SJCRH30 (cell line): ENCODE results near the gene TMPRSS13. TPM values are rescaled to one million over a fixed set of nuclear protein-coding genes. Genes with fewer than 3 reads are reported as not detected.

Experiments
- DNase-seq, 2 experiments: peaks; one replicate each; pipeline ENCODE4 v3.0.0-alpha.2; 2015 to 2020
- H3K27ac ChIP-seq: fragments of 250-450 bp; sonication (Bioruptor Pico); 2 replicates; pipeline ENCODE4 v1.5.1; 2020; ENCODE audit warnings: mild to moderate bottlenecking, moderate library complexity
- H3K27me3 ChIP-seq: fragments of 250-450 bp; sonication (Bioruptor Pico); 2 replicates; pipeline ENCODE4 v1.5.1; 2020; ENCODE audit warnings: mild to moderate bottlenecking, moderate library complexity
- H3K36me3 ChIP-seq: fragments of 250-450 bp; sonication (Bioruptor Pico); 2 replicates; pipeline ENCODE4 v1.5.1; 2020; ENCODE audit warnings: mild to moderate bottlenecking, moderate library complexity
- H3K4me1 ChIP-seq: fragments of 250-450 bp; sonication (Bioruptor Pico); 2 replicates; pipeline ENCODE4 v1.5.1; 2020; ENCODE audit warnings: mild to moderate bottlenecking, moderate library complexity
- H3K4me3 ChIP-seq: fragments of 250-450 bp; sonication (Bioruptor Pico); 2 replicates; pipeline ENCODE4 v1.5.1; 2020; ENCODE audit warnings: mild to moderate bottlenecking, moderate library complexity
- H3K9me3 ChIP-seq: fragments of 250-450 bp; sonication (Bioruptor Pico); replicated peaks from 2 replicates; pipeline ENCODE4 v1.5.1; 2020; ENCODE audit warnings: mild to moderate bottlenecking, moderate library complexity
- total RNA-seq: library from RNA; depleted of rRNA; stranded (reverse); fragments of >200 nt; shearing (Covaris generic); gene quantifications from 2 replicates; pipeline ENCODE4 v1.2.3, GENCODE V29; 2014

TMPRSS13 gene
- total RNA-seq, 1 experiment from 2014 or later, result not detected

GRCh38 chr11:117915672-117916235 lies 13.4 kb downstream of the TMPRSS13 start:
- Histone ChIP-seq H3K27me3 (no peaks in the 10 kb centered on the region), H3K4me3 (no peak overlapping the region), H3K36me3 (no peaks in the 10 kb centered on the region), H3K9me3 (no peaks in the 10 kb centered on the region), H3K4me1 (no peaks in the 10 kb centered on the region), H3K27ac (no peak overlapping the region)
- no peak for DNase-seq

GRCh38 chr11:117914991-117915618 lies 14.1 kb downstream of the TMPRSS13 start:
- Histone ChIP-seq H3K4me3 (no peak overlapping the region), H3K9me3 (no peaks in the 10 kb centered on the region), H3K36me3 (no peaks in the 10 kb centered on the region), H3K27ac (no peak overlapping the region), H3K27me3 (no peaks in the 10 kb centered on the region), H3K4me1 (no peaks in the 10 kb centered on the region)
- no peak for DNase-seq

GRCh38 chr11:117914398-117914761 lies 14.8 kb downstream of the TMPRSS13 start:
- no peaks in the 10 kb centered on the region for H3K4me1 ChIP-seq
- no peak for DNase-seq
- no peaks in the 10 kb centered on the region for H3K27me3 ChIP-seq
- no peaks in the 10 kb centered on the region for H3K9me3 ChIP-seq
- H3K27ac ChIP-seq, result no peak overlapping the region
- H3K4me3 ChIP-seq, result no peak overlapping the region
- no peaks in the 10 kb centered on the region for H3K36me3 ChIP-seq

DNA sequence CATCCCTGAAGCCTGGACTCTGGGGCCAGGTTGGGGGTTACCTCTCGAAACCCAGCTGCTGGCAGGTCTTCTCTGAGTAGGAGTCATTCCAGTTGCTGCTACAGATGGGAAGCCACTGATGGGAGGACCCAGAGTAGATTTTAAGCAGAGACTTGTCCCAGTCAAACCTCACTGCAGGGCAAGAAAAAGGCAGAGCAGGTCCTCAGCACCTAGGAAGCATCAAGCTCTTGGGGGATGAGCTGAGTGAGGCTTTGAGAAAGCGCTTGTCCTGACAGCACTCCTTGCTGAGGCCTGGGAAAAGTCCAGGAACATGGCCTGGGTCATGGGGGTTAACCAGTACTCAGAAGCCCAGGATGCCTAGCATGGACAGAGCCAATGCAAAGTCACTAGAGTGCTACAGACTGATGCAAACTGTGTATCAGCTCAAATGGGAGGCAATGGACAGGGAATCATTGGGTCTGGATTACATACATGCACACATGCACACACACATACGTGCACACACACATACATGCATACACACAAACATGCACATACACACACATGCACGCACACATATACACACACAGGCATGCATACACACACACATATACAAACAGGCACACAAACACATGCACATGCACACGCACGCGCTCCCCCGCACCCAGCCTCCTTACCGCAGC lies 15.3 kb downstream of the TMPRSS13 start:
- Histone ChIP-seq H3K4me3 (no peak overlapping the region), H3K27ac (no peak overlapping the region), H3K27me3 (no peaks in the 10 kb centered on the region), H3K9me3 (no peaks in the 10 kb centered on the region), H3K4me1 (no peaks in the 10 kb centered on the region), H3K36me3 (no peaks in the 10 kb centered on the region)
- no peak for DNase-seq

DNA sequence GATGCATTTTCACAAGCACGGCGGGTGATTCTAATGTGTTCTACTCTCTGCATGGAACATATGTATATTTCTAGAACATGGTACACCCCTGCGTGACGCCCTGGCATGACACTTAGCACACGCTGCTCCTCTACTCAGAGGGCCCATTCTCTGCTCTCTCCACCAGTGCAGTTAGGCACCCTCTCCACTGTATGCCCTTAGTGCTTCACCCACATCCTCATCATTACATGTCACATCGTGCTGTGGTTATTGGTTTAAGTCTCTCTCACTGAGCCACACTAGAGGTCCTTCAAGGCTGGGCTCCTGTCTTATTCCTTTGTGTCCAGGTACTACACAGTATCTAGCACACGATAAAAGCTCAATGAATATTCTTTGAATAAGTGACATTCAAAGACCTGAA lies 16.7 kb downstream of the TMPRSS13 start:
- Histone ChIP-seq H3K9me3 (no peaks in the 10 kb centered on the region), H3K4me1 (peaks cover 3% of the 10 kb centered on the region), H3K36me3 (no peaks in the 10 kb centered on the region), H3K27me3 (no peaks in the 10 kb centered on the region), H3K27ac (no peak overlapping the region), H3K4me3 (no peak overlapping the region)
- DNase-seq, result no peak

GRCh38 chr11:117911694-117912093 lies 17.5 kb downstream of the TMPRSS13 start:
- DNase-seq, result no peak
- H3K27ac ChIP-seq, result no peak overlapping the region
- H3K27me3 ChIP-seq, result no peaks in the 10 kb centered on the region
- H3K9me3 ChIP-seq, result no peaks in the 10 kb centered on the region
- peaks cover 6% of the 10 kb centered on the region for H3K4me1 ChIP-seq
- no peaks in the 10 kb centered on the region for H3K36me3 ChIP-seq
- no peak overlapping the region for H3K4me3 ChIP-seq

- Histone ChIP-seq H3K27ac (no peak overlapping the region), H3K4me1 (peaks cover 11% of the 10 kb centered on the region), H3K9me3 (no peaks in the 10 kb centered on the region), H3K27me3 (no peaks in the 10 kb centered on the region), H3K36me3 (no peaks in the 10 kb centered on the region), H3K4me3 (no peak overlapping the region)
- no peak for DNase-seq
Measured at GRCh38 chr11:117910941-117911655, 18.1 kb downstream of the TMPRSS13 start.

- Histone ChIP-seq H3K9me3 (no peaks in the 10 kb centered on the region), H3K27me3 (no peaks in the 10 kb centered on the region), H3K36me3 (no peaks in the 10 kb centered on the region), H3K4me1 (peaks cover 15% of the 10 kb centered on the region), H3K4me3 (no peak overlapping the region), H3K27ac (no peak overlapping the region)
- no peak for DNase-seq
Measured at GRCh38 chr11:117910525-117910924, 18.7 kb downstream of the TMPRSS13 start.

- Histone ChIP-seq H3K36me3 (no peaks in the 10 kb centered on the region), H3K9me3 (no peaks in the 10 kb centered on the region), H3K4me1 (peaks cover 15% of the 10 kb centered on the region), H3K27ac (no peak overlapping the region), H3K27me3 (no peaks in the 10 kb centered on the region), H3K4me3 (no peak overlapping the region)
- DNase-seq, result no peak
Measured at GRCh38 chr11:117909611-117910382, 19.4 kb downstream of the TMPRSS13 start.

GRCh38 chr11:117908959-117909610 lies 20.1 kb downstream of the TMPRSS13 start:
- no peak overlapping the region for H3K4me3 ChIP-seq
- H3K36me3 ChIP-seq, result no peaks in the 10 kb centered on the region
- H3K4me1 ChIP-seq, result peaks cover 15% of the 10 kb centered on the region
- H3K27me3 ChIP-seq, result no peaks in the 10 kb centered on the region
- no peak for DNase-seq
- no peak overlapping the region for H3K27ac ChIP-seq
- no peaks in the 10 kb centered on the region for H3K9me3 ChIP-seq

- Histone ChIP-seq H3K4me1 (peaks cover 15% of the 10 kb centered on the region), H3K27me3 (no peaks in the 10 kb centered on the region), H3K36me3 (no peaks in the 10 kb centered on the region), H3K27ac (no peak overlapping the region), H3K4me3 (no peak overlapping the region), H3K9me3 (no peaks in the 10 kb centered on the region)
- no peak for DNase-seq
Measured at GRCh38 chr11:117908109-117908895, 20.9 kb downstream of the TMPRSS13 start.

DNA sequence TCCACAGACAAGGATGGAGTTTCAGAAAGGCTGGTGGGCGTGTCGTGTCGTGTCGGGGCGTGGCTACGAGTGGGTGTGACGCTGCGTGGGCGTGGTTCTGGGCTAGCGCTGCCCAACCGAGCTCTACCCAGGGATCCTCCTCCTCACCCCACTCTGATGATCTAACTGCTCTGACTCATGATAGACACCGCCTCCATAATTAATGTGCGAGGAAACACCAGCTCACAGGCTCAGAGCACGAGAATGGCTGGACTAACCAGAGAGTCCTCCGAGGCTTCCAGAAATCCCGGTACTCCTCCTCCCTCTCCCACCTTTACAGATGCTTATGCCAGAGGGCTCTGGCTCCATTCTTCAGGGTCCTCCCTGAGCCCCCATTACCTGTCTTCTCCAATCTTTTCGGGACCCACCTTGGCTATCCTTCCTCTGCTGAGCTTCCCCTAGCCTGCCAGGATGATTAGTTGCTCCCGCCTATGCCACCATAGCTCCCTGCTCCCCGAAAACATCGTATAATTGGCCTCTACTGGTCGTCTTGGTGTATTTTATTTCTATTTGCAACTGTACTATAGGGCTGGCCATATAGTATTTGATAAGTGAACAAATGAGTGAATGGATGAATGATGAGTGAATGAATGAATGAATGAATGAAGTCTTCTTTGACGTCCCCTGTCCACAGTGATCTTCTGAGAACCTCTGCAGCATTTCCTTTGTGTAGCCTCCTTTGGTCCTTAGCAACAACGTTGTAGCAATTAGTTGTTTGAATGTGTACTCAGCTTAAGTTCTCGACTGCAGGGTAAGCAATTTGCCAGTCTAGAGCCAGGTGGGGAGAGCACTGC lies 21.7 kb downstream of the TMPRSS13 start:
- peak; percentile 86 to 89 for DNase-seq
- Histone ChIP-seq H3K27me3 (no peaks in the 10 kb centered on the region), H3K9me3 (no peaks in the 10 kb centered on the region), H3K36me3 (no peaks in the 10 kb centered on the region), H3K4me1 (peaks cover 15% of the 10 kb centered on the region), H3K4me3 (peak overlapping the region; percentile 18), H3K27ac (no peak overlapping the region)

GRCh38 chr11:117906710-117907109 lies 22.5 kb downstream of the TMPRSS13 start:
- Histone ChIP-seq H3K36me3 (no peaks in the 10 kb centered on the region), H3K4me3 (no peak overlapping the region), H3K27me3 (no peaks in the 10 kb centered on the region), H3K9me3 (no peaks in the 10 kb centered on the region), H3K4me1 (peaks cover 15% of the 10 kb centered on the region), H3K27ac (no peak overlapping the region)
- no peak for DNase-seq
